Measurements from ENCODE around the gene OLFM1.

Gene OLFM1

DNA sequence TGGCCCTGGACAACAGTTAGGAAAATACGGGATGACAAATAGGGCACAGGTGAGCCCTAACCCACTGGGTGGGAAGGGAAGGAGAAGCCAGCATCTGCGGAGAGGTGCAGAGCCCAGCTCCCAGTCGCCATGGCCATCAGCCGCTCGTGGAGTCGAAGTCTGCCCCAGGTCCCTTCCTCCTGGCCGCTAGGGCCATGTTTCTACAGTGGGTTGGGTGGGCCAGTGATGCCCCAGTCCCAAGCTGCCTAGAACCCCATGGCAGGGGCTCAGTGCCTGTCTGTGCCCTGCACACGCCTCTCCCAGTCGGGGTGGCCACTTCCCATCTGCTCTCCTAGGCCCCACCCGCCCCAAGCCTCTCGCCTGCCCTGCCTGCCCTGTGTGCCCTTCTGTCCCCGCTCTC is 34.8 kb downstream of the OLFM1 start:
- no peak overlapping the region for H3K4me3 Mint-ChIP-seq
- no peak overlapping the region for H3K27ac Mint-ChIP-seq
- ATAC-seq (replicated peaks), result no peak

DNA sequence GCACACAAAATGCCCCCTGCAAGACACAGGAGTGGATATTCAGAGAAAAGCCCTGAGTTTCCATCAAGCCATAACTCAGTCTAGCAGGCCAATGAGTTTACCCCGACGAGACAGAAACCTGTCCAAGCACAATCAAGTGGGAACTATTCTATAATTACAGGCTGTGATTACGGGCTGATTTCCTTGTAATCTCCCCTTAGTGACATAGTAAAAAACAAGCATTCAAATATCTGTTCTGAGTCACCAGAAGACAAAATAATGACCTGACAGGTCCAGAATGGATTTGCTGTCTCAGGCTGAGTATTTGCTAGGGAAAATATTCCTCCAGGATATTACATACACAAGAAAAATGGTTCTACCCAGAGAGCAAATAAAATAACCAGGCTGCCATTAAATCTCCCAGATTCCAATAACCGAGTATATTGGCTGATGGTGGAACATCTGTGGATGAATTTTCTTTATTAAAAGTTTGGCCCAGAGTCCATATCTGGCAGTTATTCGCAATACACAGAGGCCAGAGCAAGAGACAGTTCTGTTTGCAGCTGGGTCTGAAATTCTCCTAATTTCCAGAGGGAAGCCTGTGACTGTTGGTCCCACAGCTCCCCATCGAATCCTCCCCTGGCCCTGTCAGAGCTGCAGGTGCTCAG is 35.8 kb downstream of the OLFM1 start:
- Mint-ChIP-seq H3K4me1 (ENCODE audit: low read depth in 2 of 2) (no peaks in the 10 kb centered on the region), H3K36me3 (ENCODE audit: insufficient read depth) (no peaks in the 10 kb centered on the region), H3K27me3 (peaks cover 9 to 25% of the 10 kb centered on the region in 2 donors), H3K9me3 (no peaks in the 10 kb centered on the region), H3K4me3 (no peak overlapping the region), H3K27ac (no peak overlapping the region)
- ATAC-seq (replicated peaks) (no peak), DNase-seq (no peak)

More for the DNA sequence above, 34.8 kb downstream of the OLFM1 start:
- H3K27me3 Mint-ChIP-seq, result peaks cover 9 to 16% of the 10 kb centered on the region in 2 donors
- H3K36me3 Mint-ChIP-seq (ENCODE audit: insufficient read depth), result no peaks in the 10 kb centered on the region
- no peak for DNase-seq
- no peaks in the 10 kb centered on the region for H3K4me1 Mint-ChIP-seq (ENCODE audit: low read depth in 2 of 2)
- no peaks in the 10 kb centered on the region for H3K9me3 Mint-ChIP-seq

DNA sequence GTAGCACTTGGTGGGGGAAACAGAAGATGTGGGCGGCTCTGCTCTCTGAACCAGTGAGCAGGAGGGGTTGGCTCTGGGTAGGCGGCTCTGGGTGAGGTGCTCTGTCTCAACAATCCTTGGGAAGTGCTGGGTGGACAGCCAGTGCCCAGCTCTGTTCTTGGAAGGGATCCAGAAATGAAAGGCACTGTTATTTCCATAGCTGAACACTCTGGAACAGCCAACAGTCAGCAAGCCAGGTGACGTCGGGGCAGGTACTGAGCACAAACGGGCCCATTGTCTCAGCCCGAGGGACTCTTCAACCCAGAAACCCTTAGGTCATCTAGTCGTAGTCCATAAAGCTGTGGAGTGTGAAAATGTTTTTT is 36.3 kb downstream of the OLFM1 start:
- Mint-ChIP-seq H3K36me3 (ENCODE audit: insufficient read depth) (no peaks in the 10 kb centered on the region), H3K9me3 (no peaks in the 10 kb centered on the region), H3K4me1 (ENCODE audit: low read depth in 2 of 2) (no peaks in the 10 kb centered on the region)

DNA sequence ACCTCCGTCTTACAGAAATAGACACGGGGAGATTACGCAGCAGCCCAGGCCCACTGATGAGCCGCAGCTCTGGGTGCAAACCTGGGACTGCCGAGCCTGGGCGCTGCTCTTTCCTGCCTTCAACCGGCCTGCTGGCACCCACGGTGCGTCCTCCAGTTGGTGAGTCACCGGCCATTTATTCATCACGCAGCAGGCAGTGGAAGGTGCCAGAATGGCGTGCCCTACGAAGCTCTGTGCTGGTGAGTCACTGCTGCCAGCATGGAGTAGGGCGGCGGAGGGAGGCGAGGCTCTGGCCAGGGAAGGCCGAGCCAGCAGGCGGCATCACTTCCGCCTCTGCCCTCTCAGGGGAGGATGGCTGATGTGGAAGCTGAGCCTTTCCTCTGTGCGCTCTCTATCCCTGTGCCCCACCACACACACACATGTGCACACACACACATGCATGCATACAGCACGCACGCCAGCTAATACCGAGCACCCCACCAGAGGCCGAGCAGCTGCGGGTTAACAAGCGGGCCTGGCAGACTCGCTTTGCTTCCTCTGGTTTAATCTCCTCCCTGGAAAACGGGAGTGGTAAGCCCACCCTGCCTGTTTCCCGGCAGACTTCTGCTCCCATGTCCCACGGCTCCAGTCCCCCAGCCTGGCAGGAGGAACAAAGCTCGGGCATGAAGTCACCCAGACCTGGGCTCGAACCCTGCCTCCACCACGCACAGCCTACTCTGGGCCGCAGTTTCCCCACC is 39.2 kb downstream of the OLFM1 start:
- Mint-ChIP-seq H3K9me3 (peaks cover 3 to 8% of the 10 kb centered on the region in 2 donors), H3K4me3 (no peak overlapping the region), H3K27me3 (peaks cover 17 to 50% of the 10 kb centered on the region in 2 donors), H3K36me3 (ENCODE audit: insufficient read depth) (no peaks in the 10 kb centered on the region), H3K27ac (no peak overlapping the region), H3K4me1 (ENCODE audit: low read depth in 2 of 2) (peaks cover 0 to 1% of the 10 kb centered on the region in 2 donors)
- DNase-seq (no peak), ATAC-seq (replicated peaks) (no peak)

More for the DNA sequence above, 36.3 kb downstream of the OLFM1 start:
- Mint-ChIP-seq H3K4me3 (no peak overlapping the region), H3K27ac (no peak overlapping the region), H3K27me3 (peaks cover 9 to 30% of the 10 kb centered on the region in 2 donors)
- no peak for ATAC-seq (replicated peaks)
- no peak for DNase-seq

DNA sequence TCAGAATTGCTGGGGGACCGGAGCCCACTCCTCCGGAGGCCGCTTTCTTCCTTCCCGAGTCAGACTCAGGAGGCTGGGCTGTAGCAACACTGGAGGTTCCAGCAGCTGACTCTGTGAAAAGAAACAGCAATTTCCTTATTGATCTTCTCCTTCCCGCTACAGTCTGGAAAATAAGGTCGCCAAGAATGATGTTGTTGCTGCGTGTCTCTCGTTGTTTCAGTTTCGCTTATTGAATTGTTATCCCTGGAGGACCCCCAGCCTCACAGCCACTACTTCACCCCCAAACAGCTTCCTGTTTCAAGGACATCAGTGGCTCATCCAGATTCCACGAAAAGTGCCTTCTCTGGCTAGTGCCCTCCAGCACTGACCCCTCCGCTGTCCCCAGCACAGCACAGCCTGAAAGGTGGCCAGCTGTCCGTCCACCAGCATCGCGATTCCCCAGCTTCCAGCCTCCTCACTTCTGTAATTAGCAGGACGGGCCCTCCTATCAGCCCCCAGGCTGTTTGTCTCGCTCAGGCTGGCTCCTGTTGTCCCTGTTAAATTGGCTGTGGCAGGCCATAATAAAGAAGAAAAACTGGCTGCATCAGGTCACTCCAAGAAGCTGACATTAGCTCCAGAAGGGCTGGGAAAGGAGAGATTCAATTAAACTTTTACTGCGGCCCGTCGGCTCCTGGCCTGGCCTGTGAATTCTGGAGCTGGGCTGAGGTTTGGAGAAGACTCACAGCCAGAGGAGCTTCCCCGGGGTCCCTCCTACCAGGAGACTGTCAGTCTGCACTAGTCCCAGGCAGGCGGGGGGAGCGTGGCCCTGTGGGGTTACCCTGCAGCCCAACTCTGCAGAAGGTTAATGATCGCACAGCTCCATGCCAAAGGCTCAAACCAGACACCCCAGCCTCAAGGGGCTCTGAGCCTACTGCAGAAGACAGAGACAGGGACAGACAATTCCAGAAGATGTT is 40.5 kb downstream of the OLFM1 start:
- Mint-ChIP-seq H3K4me3 (no peak overlapping the region), H3K36me3 (ENCODE audit: insufficient read depth) (no peaks in the 10 kb centered on the region), H3K4me1 (ENCODE audit: low read depth in 2 of 2) (peaks cover 0 to 1% of the 10 kb centered on the region in 2 donors), H3K27me3 (peaks cover 24 to 49% of the 10 kb centered on the region in 2 donors), H3K9me3 (peaks cover 3 to 8% of the 10 kb centered on the region in 2 donors), H3K27ac (no peak overlapping the region)
- DNase-seq (no peak), ATAC-seq (replicated peaks) (no peak)

DNA sequence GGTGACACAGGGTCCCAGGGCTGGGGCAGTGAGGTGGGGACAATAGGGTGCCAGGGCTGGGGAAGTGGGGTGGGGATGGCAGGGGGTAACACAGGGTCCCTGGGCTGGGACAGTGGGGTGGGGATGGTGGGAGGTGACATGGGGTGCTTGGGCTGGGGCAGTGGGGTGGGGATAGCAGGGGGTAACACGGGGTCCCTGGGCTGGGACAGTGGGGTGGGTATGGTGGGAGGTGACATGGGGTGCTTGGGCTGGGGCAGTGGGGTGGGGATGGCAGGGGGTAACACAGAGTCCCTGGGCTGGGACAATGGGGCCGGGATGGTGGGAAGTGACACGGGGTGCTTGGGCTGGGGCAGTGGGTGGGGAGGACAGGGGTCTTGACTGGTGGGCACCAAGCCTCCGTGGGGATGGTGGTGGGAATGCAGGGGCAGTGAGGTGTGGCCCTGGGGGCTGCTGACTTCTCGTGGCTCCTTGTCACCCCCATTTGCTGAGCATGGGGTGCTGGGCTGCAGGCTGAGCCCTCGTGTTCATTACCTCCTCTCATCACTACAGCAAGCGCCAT is 41.7 kb downstream of the OLFM1 start:
- H3K9me3 Mint-ChIP-seq, result peaks cover 3 to 8% of the 10 kb centered on the region in 2 donors
- no peak overlapping the region for H3K27ac Mint-ChIP-seq
- ATAC-seq (replicated peaks), result no peak
- H3K4me3 Mint-ChIP-seq, result no peak overlapping the region
- no peak for DNase-seq
- H3K4me1 Mint-ChIP-seq (ENCODE audit: low read depth in 2 of 2), result peaks cover 0 to 1% of the 10 kb centered on the region in 2 donors
- peaks cover 25 to 59% of the 10 kb centered on the region in 2 donors for H3K27me3 Mint-ChIP-seq
- H3K36me3 Mint-ChIP-seq (ENCODE audit: insufficient read depth), result no peaks in the 10 kb centered on the region

DNA sequence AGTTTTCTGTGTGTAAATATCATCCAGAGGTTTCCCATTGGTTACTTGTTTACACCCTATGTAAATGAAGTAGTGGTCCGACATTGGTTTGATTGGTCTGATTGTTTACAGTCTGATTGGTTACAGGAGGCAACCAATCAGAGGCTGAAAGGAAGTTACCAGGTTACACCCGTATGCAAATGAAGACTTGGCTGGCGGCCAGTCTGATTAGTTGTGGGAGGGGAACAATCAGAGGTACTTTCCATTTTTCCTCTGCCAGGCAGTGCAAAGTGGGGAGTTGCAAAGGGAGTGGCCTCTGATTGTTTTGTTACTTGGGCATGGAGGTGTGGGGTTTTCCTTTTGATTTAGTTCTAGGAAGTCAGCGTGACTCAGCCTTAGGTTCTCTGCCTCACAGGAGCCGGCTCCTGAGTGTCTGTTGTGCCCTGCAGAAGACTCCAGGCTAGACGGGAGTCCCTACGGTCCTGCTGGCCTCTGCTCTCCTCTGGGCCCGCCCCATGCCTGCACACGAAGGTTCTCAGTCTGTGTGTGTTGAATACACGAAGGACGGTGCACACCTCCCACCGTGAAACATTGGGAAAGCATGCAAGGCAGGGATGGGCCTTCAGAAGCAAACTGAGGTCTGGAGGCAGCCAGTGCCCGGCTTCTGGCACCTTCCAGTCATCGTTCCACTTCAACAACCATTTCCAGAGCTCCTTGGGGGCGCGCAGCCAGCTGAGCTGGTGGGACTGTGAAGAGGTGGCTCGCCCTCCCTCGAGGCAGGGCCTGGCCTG is 42.9 kb downstream of the OLFM1 start:
- Mint-ChIP-seq H3K9me3 (peaks cover 3 to 8% of the 10 kb centered on the region in 2 donors), H3K27ac (no peak overlapping the region)

DNA sequence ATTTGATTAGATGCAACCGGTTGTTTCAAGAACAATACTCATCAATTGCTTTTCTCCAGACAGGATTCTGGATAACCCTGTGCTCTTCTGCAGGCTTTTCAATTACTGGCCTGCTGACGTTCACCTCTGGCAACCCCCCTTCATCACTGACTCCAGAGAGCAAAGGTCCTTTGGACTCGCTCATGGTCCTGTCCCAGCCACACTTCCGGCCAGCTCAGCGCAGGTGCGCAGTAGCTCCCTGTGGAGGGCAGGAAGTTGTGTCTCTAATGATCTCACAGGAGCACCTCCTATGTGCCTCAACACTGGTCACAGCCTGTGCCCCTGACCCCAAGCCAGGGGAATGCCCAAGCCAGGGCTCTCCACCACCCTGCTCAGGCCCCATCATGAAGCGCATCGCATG is 44.0 kb downstream of the OLFM1 start:
- Mint-ChIP-seq H3K27ac (no peak overlapping the region), H3K4me3 (no peak overlapping the region), H3K36me3 (ENCODE audit: insufficient read depth) (no peaks in the 10 kb centered on the region), H3K4me1 (ENCODE audit: low read depth in 2 of 2) (peaks cover 0 to 1% of the 10 kb centered on the region in 2 donors), H3K9me3 (peaks cover 3 to 8% of the 10 kb centered on the region in 2 donors), H3K27me3 (peaks cover 25 to 78% of the 10 kb centered on the region in 2 donors)
- DNase-seq (no peak), ATAC-seq (replicated peaks) (no peak)

More for the DNA sequence above, 42.9 kb downstream of the OLFM1 start:
- DNase-seq (no peak), ATAC-seq (replicated peaks) (no peak)
- Mint-ChIP-seq H3K4me3 (no peak overlapping the region), H3K4me1 (ENCODE audit: low read depth in 2 of 2) (peaks cover 0 to 1% of the 10 kb centered on the region in 2 donors), H3K27me3 (peaks cover 25 to 68% of the 10 kb centered on the region in 2 donors), H3K36me3 (ENCODE audit: insufficient read depth) (no peaks in the 10 kb centered on the region)

DNA sequence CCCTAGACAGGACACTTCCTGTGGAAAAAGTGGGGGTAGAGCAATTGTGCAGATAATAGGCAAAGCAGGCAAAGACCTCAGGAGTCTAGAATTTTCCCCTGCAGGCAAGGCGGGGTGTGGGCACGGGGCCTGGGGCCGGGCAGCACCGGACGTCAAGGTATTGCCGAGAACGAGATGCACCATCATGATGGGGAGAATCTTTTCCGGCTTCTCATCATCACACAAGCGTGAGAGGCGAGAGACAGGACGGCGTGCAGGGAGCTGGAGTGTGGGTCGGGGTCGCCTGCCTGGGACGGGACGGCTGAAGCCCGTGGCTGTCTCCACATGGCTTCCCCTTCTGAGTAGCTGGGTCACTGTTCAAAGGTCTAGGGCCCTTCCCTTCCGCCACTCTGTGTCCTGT is 44.5 kb downstream of the OLFM1 start:
- H3K27me3 Mint-ChIP-seq, result peaks cover 30 to 83% of the 10 kb centered on the region in 2 donors
- H3K36me3 Mint-ChIP-seq (ENCODE audit: insufficient read depth), result no peaks in the 10 kb centered on the region
- no peak overlapping the region for H3K27ac Mint-ChIP-seq
- DNase-seq, result no peak
- no peak for ATAC-seq (replicated peaks)
- no peak overlapping the region for H3K4me3 Mint-ChIP-seq
- peaks cover 3 to 8% of the 10 kb centered on the region in 2 donors for H3K9me3 Mint-ChIP-seq
- H3K4me1 Mint-ChIP-seq (ENCODE audit: low read depth in 2 of 2), result peaks cover 0 to 1% of the 10 kb centered on the region in 2 donors

DNA sequence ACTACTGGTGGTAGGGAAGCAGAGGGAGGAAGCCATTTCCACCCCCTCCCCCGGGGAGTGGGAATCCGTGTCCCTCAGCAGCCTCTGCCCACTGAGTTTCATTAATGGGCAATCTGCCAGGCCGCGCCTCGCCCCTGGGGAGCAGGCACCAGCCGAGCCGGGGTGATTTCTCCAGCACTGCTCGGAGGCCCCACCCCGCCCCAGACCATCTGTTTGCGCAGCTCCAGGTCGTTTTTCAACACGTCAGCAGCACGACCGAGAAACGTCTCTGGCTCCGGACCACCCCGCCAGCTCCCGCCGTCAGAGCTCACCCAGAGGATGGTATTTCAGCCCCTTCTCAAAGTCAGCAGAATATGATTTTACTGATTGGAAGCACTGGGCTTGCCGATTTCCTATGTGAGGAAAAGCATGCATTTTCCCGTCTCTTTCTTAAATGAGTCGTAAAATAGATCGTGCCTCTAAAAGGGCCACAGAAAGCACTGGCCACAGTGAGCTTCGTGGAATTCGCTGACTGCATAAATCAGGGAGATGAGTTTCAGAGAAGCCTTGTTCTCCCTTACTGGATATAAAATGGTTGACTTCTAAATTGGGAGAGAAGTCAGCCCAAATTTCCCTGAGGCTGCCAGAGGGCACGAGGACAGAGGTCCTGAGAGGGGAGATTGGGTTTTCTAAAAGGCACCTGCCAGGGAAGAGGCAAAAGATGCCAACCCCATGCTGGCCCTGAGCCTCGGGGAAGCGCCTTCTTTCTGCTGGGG is 47.0 kb downstream of the OLFM1 start:
- Mint-ChIP-seq H3K4me1 (ENCODE audit: low read depth in 2 of 2) (peaks cover 0 to 1% of the 10 kb centered on the region in 2 donors), H3K9me3 (peaks cover 3 to 8% of the 10 kb centered on the region in 2 donors), H3K27me3 (peaks cover 29 to 69% of the 10 kb centered on the region in 2 donors), H3K4me3 (no peak overlapping the region), H3K27ac (no peak overlapping the region), H3K36me3 (ENCODE audit: insufficient read depth) (no peaks in the 10 kb centered on the region)
- DNase-seq (no peak), ATAC-seq (replicated peaks) (no peak)

DNA sequence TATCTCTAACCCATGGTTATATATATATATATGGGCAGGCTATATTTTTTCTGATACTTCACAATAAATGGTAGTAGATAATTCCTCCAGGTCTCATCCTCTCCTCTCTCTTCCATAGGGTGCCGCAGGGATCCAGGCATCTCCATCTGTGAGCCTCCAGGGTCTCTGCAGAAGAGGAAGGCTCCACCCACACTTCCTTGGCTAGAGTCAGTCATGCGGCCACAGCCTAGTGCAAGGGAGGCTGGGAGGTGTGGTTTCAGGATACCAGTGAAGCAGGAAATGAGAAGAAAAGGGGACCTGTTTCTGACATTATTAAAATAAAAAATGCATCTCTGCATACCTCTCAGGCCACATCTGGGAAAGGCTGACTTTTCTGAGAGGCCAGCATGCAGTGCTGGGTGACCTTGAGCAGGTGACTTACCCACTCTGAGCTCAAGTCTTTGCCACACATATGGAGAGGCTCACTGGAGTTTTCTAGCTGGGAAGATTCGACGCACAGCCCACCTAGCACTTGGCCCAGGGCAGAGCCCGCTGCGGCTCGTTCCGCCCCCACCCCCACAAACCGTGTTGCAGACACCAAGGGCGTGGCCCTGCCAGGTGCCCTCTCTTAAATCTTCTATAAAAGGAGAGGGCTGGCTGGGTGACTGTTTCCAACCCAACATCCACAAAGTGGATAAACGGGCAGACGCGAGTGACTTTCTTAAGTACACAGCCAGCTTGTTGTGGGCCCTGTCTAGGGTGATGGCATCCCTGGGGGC is 47.9 kb downstream of the OLFM1 start:
- no peak for ATAC-seq (replicated peaks)
- H3K36me3 Mint-ChIP-seq (ENCODE audit: insufficient read depth), result no peaks in the 10 kb centered on the region
- H3K27me3 Mint-ChIP-seq, result peaks cover 24 to 60% of the 10 kb centered on the region in 2 donors
- H3K4me3 Mint-ChIP-seq, result no peak overlapping the region
- H3K27ac Mint-ChIP-seq, result no peak overlapping the region
- H3K9me3 Mint-ChIP-seq, result no peaks in the 10 kb centered on the region
- no peaks in the 10 kb centered on the region for H3K4me1 Mint-ChIP-seq (ENCODE audit: low read depth in 2 of 2)
- DNase-seq, result no peak

All from effector memory CD8-positive, alpha-beta T cell (primary cell).